ENCODE results near the gene GLIS1. TPM values are rescaled to one million over a fixed set of nuclear protein-coding genes. Genes with fewer than 3 reads are reported as not detected.

GLIS1 gene
- total and polyA plus RNA-seq, 2 donors (not counting 3 experiments of a cell fraction or from before 2014, with no cell fraction given): not detected

GRCh38 chr1:53567851-53568250 is 171.1 kb downstream of the GLIS1 start:
- dilution Hi-C loops (cut with MboI; ENCODE audit: extremely low pct_ligation_motif_present, low sequenced_read_pairs): no loop called here
- POLR2A ChIA-PET: no interaction called here

More at GRCh38 chr1:53567851-53568250, 171.1 kb downstream of the GLIS1 start:
- no peak overlapping the region for H3K9ac ChIP-seq (replicated peaks; ENCODE audit: extremely low read depth, insufficient read depth, low read length)
- no peaks in the 10 kb centered on the region for H3K79me2 ChIP-seq (ENCODE audit: control insufficient read depth, insufficient read depth, low read length)
- intact Hi-C loops (cut with micrococcal nuclease): no loop called here
- BruUV-seq (replicated peaks): no TSS peak
- H3K27ac ChIP-seq (ENCODE audit: insufficient read depth, low read depth, low read length): no peak overlapping the region
- H3K9me3 ChIP-seq (replicated peaks; ENCODE audit: control insufficient read depth, insufficient read depth, low read length): no peaks in the 10 kb centered on the region
- peaks cover 7 to 27% of the 10 kb centered on the region in 2 experiments for H3K27me3 ChIP-seq (ENCODE audit: control insufficient read depth in 2 of 2, insufficient read depth in 2 of 2, low read length in 2 of 2)
- FAIRE-seq (no peak), DNase-seq (ENCODE audit: low read depth, low spot score) (no peak)
- H3K36me3 ChIP-seq (ENCODE audit: control insufficient read depth in 2 of 2, extremely low read depth in 1 of 2, insufficient read depth in 2 of 2, low read length in 2 of 2): no peaks in the 10 kb centered on the region
- no peaks in the 10 kb centered on the region for H4K20me1 ChIP-seq (replicated peaks; ENCODE audit: control insufficient read depth, extremely low read depth, insufficient read depth, low read length)
- TF ChIP-seq POLR2A (IDR thresholded peaks at IDR 0.05; ENCODE audit: low read depth, low read length) (no peak), POLR2AphosphoS5 (IDR thresholded peaks at IDR 0.05; ENCODE audit: insufficient read depth, low read depth, low read length) (no peak), CTCF (IDR thresholded peaks at IDR 0.05; ENCODE audit: extremely low read depth in 1 of 2, insufficient read depth in 1 of 2, low read depth in 1 of 2, low read length in 2 of 2) (no peak), MAX (IDR thresholded peaks at IDR 0.05; ENCODE audit: insufficient read depth, insufficient read length) (no peak), FOS (IDR thresholded peaks at IDR 0.05; ENCODE audit: borderline replicate concordance, insufficient read depth, low read length) (no peak), JUN (IDR thresholded peaks at IDR 0.05; ENCODE audit: borderline replicate concordance, insufficient read depth, insufficient read length, low read depth) (no peak), MYC (IDR thresholded peaks at IDR 0.05; ENCODE audit: low read depth, low read length) (no peak)
- no peaks in the 10 kb centered on the region for H3K9me1 ChIP-seq (replicated peaks; ENCODE audit: control insufficient read depth, extremely low read depth, insufficient read depth, low read length)
- no peak overlapping the region for H3K4me2 ChIP-seq (ENCODE audit: insufficient read depth, low read length)
- CTCF ChIA-PET: no interaction called here
- no peak overlapping the region for H2AFZ ChIP-seq (ENCODE audit: low read depth, low read length)
- no peak overlapping the region for H3K4me3 ChIP-seq (replicated peaks in 1 of 3; ENCODE audit: insufficient read depth in 1 of 3, low read depth in 1 of 3, low read length in 3 of 3)
- H3K4me1 ChIP-seq (ENCODE audit: control insufficient read depth, extremely low read depth, insufficient read depth, low read length): no peaks in the 10 kb centered on the region
